Mesenchymal stem cell (in vitro differentiated cells and primary cell): ENCODE results near the gene FAM163A.

ENCODE experiments used
- DNase-seq: peaks from one replicate; pipeline ENCODE4 v3.0.0-alpha.2; 2013
- H2AFZ ChIP-seq: one replicate; pipeline ENCODE4 v1.6.1; 2013; ENCODE audit warnings: low read depth, mild to moderate bottlenecking, control low read depth, inconsistent platforms, low read length, moderate library complexity
- H2AK5ac ChIP-seq: 2 replicates; pipeline ENCODE4 v1.6.1; 2013; ENCODE audit warnings: low read length, moderate library complexity, mild to moderate bottlenecking, inconsistent platforms; ENCODE audit not compliant: severe bottlenecking
- H2BK120ac ChIP-seq: one replicate; pipeline ENCODE4 v1.6.1; 2013; ENCODE audit warnings: low read depth, mild to moderate bottlenecking, inconsistent platforms, low read length, moderate library complexity
- H2BK12ac ChIP-seq, 2 experiments: one replicate each; pipeline ENCODE4 v1.6.1; 2013; ENCODE audit warnings: inconsistent platforms in 2 of 2, low read length in 2 of 2, mild to moderate bottlenecking in 2 of 2, moderate library complexity in 2 of 2, control low read depth in 1 of 2
- H2BK15ac ChIP-seq: one replicate; pipeline ENCODE4 v1.6.1; 2013; ENCODE audit warnings: mild to moderate bottlenecking, low read depth, inconsistent platforms; ENCODE audit not compliant: poor library complexity, severe bottlenecking
- H2BK5ac ChIP-seq: 2 replicates; pipeline ENCODE4 v1.6.1; 2013; ENCODE audit warnings: low read depth, mild to moderate bottlenecking, low read length, control low read depth, inconsistent platforms; ENCODE audit not compliant: poor library complexity, severe bottlenecking
- H3K14ac ChIP-seq, 2 experiments: one replicate each; pipeline ENCODE4 v1.6.1; 2013; ENCODE audit warnings: inconsistent platforms in 2 of 2, low read length in 2 of 2, control low read depth in 1 of 2, mild to moderate bottlenecking in 1 of 2, moderate library complexity in 1 of 2
- H3K18ac ChIP-seq, 2 experiments: one replicate each; pipeline ENCODE4 v1.6.1; 2013; ENCODE audit warnings: inconsistent platforms in 2 of 2, low read length in 2 of 2, control low read depth in 1 of 2, low read depth in 1 of 2, mild to moderate bottlenecking in 1 of 2
- H3K23ac ChIP-seq, 2 experiments: one replicate each; pipeline ENCODE4 v1.6.1; 2013; ENCODE audit warnings: inconsistent platforms in 2 of 2, low read length in 2 of 2, mild to moderate bottlenecking in 2 of 2, moderate library complexity in 2 of 2, control low read depth in 1 of 2
- H3K27ac ChIP-seq: 2 replicates; pipeline ENCODE4 v1.5.1; 2013; ENCODE audit warnings: mild to moderate bottlenecking, moderate library complexity, low read length, control low read depth, inconsistent platforms; ENCODE audit not compliant: poor library complexity, severe bottlenecking
- H3K27me3 ChIP-seq, 2 experiments: 2 replicates each; pipeline versions ENCODE4 v1.6.1 to v1.7.0; 2013; ENCODE audit warnings: low read length in 2 of 2, mild to moderate bottlenecking in 2 of 2, moderate library complexity in 2 of 2, control low read depth in 1 of 2, inconsistent platforms in 1 of 2; ENCODE audit not compliant: control insufficient read depth in 1 of 2, insufficient read depth in 1 of 2
- H3K36me3 ChIP-seq, 2 experiments: 2 replicates each; pipeline versions ENCODE4 v1.6.1 to v1.7.0; 2013; ENCODE audit warnings: low read length in 2 of 2, control low read depth in 1 of 2, inconsistent platforms in 1 of 2, low read depth in 1 of 2, mild to moderate bottlenecking in 1 of 2; ENCODE audit not compliant: insufficient read depth in 2 of 2, control insufficient read depth in 1 of 2
- H3K4ac ChIP-seq, 2 experiments: one replicate each; pipeline ENCODE4 v1.6.1; 2013; ENCODE audit warnings: inconsistent platforms in 2 of 2, low read length in 2 of 2, mild to moderate bottlenecking in 2 of 2, moderate library complexity in 2 of 2, control low read depth in 1 of 2, low read depth in 1 of 2
- H3K4me1 ChIP-seq: 2 replicates; pipeline ENCODE4 v1.6.1; 2013; ENCODE audit warnings: low read depth, low read length, control low read depth; ENCODE audit not compliant: control insufficient read depth, insufficient read depth
- H3K4me2 ChIP-seq: 2 replicates; pipeline ENCODE4 v1.6.1; 2013; ENCODE audit warnings: low read length, mild to moderate bottlenecking, inconsistent platforms; ENCODE audit not compliant: poor library complexity, severe bottlenecking
- H3K4me3 ChIP-seq, 2 experiments: 2 replicates each; pipeline versions ENCODE4 v1.5.1 to v1.7.0; 2013; ENCODE audit warnings: low read length in 2 of 2, mild to moderate bottlenecking in 2 of 2, control low read depth in 1 of 2, low read depth in 1 of 2; ENCODE audit not compliant: insufficient read depth in 1 of 2
- H3K79me1 ChIP-seq: replicated peaks from 2 replicates; pipeline ENCODE4 v1.6.1; 2013; ENCODE audit warnings: mild to moderate bottlenecking, control low read depth, low read length, inconsistent platforms; ENCODE audit not compliant: poor library complexity, severe bottlenecking
- H3K9ac ChIP-seq: 2 replicates; pipeline ENCODE4 v1.7.0; 2013; ENCODE audit warnings: mild to moderate bottlenecking, low read length, moderate library complexity
- H3K9me3 ChIP-seq: 2 replicates; pipeline ENCODE4 v1.7.0; 2013; ENCODE audit warnings: mild to moderate bottlenecking, low read length; ENCODE audit not compliant: control insufficient read depth
- H4K8ac ChIP-seq: one replicate; pipeline ENCODE4 v1.6.1; 2013; ENCODE audit warnings: inconsistent platforms, mild to moderate bottlenecking, low read length, moderate library complexity
- H4K91ac ChIP-seq: one replicate; pipeline ENCODE4 v1.6.1; 2013; ENCODE audit warnings: mild to moderate bottlenecking, low read length, inconsistent platforms
- WGBS: methylation state at CpG from one replicate; pipeline ENCODE4 v1.1.7; 2013; ENCODE audit warnings: mixed read lengths; 5-methylcytosine and 5-hydroxymethylcytosine counted together

The FAM163A gene

DNA sequence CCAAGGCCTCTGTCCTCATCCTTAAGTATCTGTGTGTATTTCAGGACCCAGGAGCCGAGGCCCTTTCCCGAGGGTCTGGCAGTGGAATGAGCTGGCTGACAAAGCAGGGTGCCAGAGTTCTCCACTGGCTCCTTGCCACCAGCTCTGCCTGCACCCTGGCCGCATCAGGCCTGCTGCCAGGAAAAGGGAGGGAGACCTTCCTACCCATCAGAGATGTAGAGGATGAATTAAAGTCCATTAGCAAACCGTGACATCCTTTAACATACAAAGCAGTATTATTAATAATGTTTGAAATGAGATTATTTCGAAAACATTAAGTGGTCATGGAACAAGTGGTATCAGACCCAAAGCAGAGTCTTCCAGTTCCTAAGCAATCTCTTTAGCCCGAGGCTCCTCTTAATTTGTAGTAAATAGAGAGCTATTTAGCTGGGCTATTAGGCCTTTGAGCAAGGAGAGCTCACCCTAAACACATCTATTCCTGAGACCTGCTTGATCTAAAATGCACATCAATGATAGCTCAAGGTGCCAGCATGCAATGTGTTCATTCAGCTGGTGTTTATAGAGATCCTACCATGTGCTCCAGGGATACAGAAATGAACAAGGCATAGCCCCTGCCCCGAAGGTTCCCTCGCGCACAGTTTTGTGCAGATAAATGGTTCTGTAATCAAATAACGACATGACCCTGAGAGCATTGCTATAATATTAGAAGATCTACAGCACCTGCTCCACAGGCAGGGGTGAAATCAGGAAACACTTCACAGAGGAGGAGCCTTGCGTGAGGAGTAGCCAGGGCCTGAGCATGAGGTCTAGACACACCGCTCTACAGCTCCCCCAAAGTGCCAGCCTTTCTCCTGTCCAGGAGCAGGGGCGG is 44.0 kb downstream of the FAM163A start:
- Histone ChIP-seq H3K36me3 (no peaks in the 10 kb centered on the region), H3K4me3 (no peak overlapping the region), H2BK120ac (no peak overlapping the region), H3K79me1 (no peaks in the 10 kb centered on the region), H3K9ac (no peak overlapping the region), H3K14ac (no peak overlapping the region), H2BK15ac (no peak overlapping the region), H3K27ac (no peak overlapping the region), H4K8ac (no peak overlapping the region), H2BK5ac (no peak overlapping the region), H3K4me2 (no peak overlapping the region), H3K18ac (no peak overlapping the region), H4K91ac (no peak overlapping the region), H2AFZ (no peak overlapping the region), H3K23ac (no peak overlapping the region), H2BK12ac (no peak overlapping the region), H3K27me3 (peaks cover 36 to 42% of the 10 kb centered on the region in 2 experiments), H3K4me1 (no peaks in the 10 kb centered on the region), H3K9me3 (no peaks in the 10 kb centered on the region), H2AK5ac (no peak overlapping the region), H3K4ac (no peak overlapping the region)
- no peak for DNase-seq
- 87% methylated on average over 9 of the region's 13 CpGs for WGBS

DNA sequence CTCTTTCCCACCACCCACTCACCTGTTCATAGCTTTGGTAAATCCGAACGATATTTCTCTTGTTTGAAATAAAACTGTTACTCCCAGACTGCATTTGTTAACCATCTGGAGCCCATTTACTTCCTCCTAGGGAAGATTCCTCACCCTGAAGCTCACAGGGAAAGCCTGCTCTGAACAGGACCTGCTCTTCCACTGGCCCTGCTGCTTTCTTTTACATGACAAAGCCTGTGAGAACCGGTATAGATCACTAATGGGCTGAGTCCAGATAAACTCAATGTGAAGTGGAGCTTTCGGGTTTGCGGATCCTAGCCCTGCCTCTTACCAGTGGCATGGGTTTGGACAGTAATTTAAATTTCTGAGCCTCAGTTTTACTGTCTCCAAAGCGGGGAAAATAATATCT is 45.2 kb downstream of the FAM163A start:
- Histone ChIP-seq H4K8ac (no peak overlapping the region), H2BK15ac (no peak overlapping the region), H3K27me3 (peaks cover 37 to 46% of the 10 kb centered on the region in 2 experiments), H3K4me1 (no peaks in the 10 kb centered on the region), H2AFZ (no peak overlapping the region), H3K4me3 (no peak overlapping the region), H3K23ac (no peak overlapping the region), H3K79me1 (no peaks in the 10 kb centered on the region), H3K36me3 (no peaks in the 10 kb centered on the region), H2BK120ac (no peak overlapping the region), H3K18ac (no peak overlapping the region), H4K91ac (no peak overlapping the region), H3K9ac (no peak overlapping the region), H3K4me2 (no peak overlapping the region), H3K9me3 (no peaks in the 10 kb centered on the region), H2BK12ac (no peak overlapping the region), H3K14ac (no peak overlapping the region), H3K27ac (no peak overlapping the region), H2AK5ac (no peak overlapping the region), H3K4ac (no peak overlapping the region), H2BK5ac (no peak overlapping the region)
- 56% methylated on average over 6 of the region's 6 CpGs for WGBS
- no peak for DNase-seq

DNA sequence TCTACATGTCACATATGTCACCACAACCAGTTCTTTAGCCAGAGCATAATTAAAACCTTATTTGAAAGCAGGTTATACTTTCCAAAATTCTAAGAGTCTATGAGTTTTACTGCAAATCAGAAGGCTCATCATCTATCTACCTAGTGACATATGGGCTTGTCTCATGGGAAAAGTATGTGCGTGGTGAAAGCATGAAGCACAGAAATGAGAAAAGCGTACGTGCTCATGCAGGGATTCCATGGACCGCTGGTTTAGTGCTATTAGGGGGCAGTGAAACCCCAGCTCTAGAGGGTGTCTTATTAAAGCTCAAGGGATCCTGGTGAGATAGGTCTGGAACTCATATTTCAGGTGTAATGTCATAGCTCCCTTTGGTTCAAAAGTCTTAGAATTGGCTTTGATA is 50.2 kb downstream of the FAM163A start:
- 83% methylated on average over 4 of the region's 4 CpGs for WGBS
- H3K9me3 ChIP-seq, result no peaks in the 10 kb centered on the region

DNA sequence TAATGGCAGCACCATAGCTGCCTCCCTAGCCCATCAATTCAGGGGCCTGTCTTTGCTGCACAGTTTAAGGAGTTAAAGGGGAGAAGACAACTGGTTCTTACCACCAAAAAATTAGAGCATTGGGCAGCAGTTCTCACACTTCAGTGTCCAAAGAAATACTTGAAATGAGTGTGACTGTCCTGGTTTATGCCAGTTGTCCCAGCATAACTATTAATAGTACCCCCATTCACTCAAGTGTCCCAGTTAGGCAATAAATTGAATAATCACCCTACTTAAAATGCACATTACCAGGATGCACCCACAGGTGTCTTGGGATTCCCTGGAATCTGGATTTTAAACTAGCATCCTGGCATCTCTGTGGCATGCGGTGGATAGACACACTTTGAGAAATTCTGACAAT is 51.1 kb downstream of the FAM163A start:
- Histone ChIP-seq H2BK120ac (no peak overlapping the region), H3K36me3 (no peaks in the 10 kb centered on the region), H3K23ac (no peak overlapping the region), H3K4me1 (no peaks in the 10 kb centered on the region), H4K8ac (no peak overlapping the region), H3K79me1 (no peaks in the 10 kb centered on the region), H3K18ac (no peak overlapping the region), H3K9ac (no peak overlapping the region), H3K4me3 (no peak overlapping the region), H3K4ac (no peak overlapping the region), H4K91ac (no peak overlapping the region), H3K4me2 (no peak overlapping the region), H2BK12ac (no peak overlapping the region), H3K27ac (no peak overlapping the region), H2AFZ (no peak overlapping the region), H3K27me3 (peaks cover 36 to 44% of the 10 kb centered on the region in 2 experiments), H2AK5ac (no peak overlapping the region), H2BK5ac (no peak overlapping the region), H3K9me3 (no peaks in the 10 kb centered on the region), H2BK15ac (no peak overlapping the region), H3K14ac (no peak overlapping the region)
- WGBS, result 100% methylated on average over 1 of the region's 1 CpG
- DNase-seq, result no peak

More for the DNA sequence above, 50.2 kb downstream of the FAM163A start:
- Histone ChIP-seq H3K23ac (no peak overlapping the region), H3K18ac (no peak overlapping the region), H4K8ac (no peak overlapping the region), H2AK5ac (no peak overlapping the region), H4K91ac (peak overlapping the region; percentile 50), H2BK120ac (no peak overlapping the region), H3K36me3 (no peaks in the 10 kb centered on the region), H3K4me1 (no peaks in the 10 kb centered on the region), H3K4me2 (no peak overlapping the region), H2AFZ (no peak overlapping the region), H2BK12ac (no peak overlapping the region), H3K27me3 (peaks cover 36 to 42% of the 10 kb centered on the region in 2 experiments), H3K14ac (no peak overlapping the region), H3K4ac (no peak overlapping the region), H3K79me1 (no peaks in the 10 kb centered on the region), H2BK15ac (no peak overlapping the region), H3K9ac (no peak overlapping the region), H2BK5ac (no peak overlapping the region), H3K4me3 (no peak overlapping the region), H3K27ac (no peak overlapping the region)
- DNase-seq, result no peak
